HepG2 (cell line): ENCODE results near the gene EHD1. TPM values are rescaled to one million over a fixed set of nuclear protein-coding genes. Genes with fewer than 3 reads are reported as not detected.
A peak's percentile ranks its signal among the peaks of the same experiment; 100 is the strongest.

ENCODE experiments used
- ATF2 ChIP-seq: sonication (generic); formaldehyde crosslinking; IDR thresholded peaks from 2 replicates; pipeline ENCODE4 v1.4.0; 2020; ENCODE audit warnings: missing genetic modification reagents
- ERF ChIP-seq: IDR thresholded peaks from 2 replicates; pipeline ENCODE4 v1.6.1; 2018; ENCODE audit warnings: missing biosample characterization, missing genetic modification reagents
- FOXK2 ChIP-seq: fragments of 450-650 bp; IDR thresholded peaks from 2 replicates; pipeline ENCODE4 v1.6.1; 2016
- MTA3 ChIP-seq: sonication (generic); formaldehyde crosslinking; IDR thresholded peaks from 2 replicates; pipeline ENCODE4 v1.4.0; 2020; ENCODE audit warnings: missing genetic modification reagents
- MXD4 ChIP-seq: IDR thresholded peaks from 2 replicates; pipeline ENCODE4 v1.6.1; 2016; ENCODE audit warnings: mild to moderate bottlenecking, missing biosample characterization, missing genetic modification reagents
- NFIB ChIP-seq: sonication (generic); formaldehyde crosslinking; IDR thresholded peaks from 2 replicates; pipeline ENCODE4 v1.9.0; 2021; ENCODE audit warnings: missing genetic modification reagents, mild to moderate bottlenecking, borderline replicate concordance
- NR1H2 ChIP-seq: sonication (generic); formaldehyde crosslinking; IDR thresholded peaks from 2 replicates; pipeline ENCODE4 v1.8.1; 2022; ENCODE audit warnings: low read depth, missing genetic modification reagents, borderline replicate concordance
- PHF20 ChIP-seq: sonication (generic); formaldehyde crosslinking; IDR thresholded peaks from 2 replicates; pipeline ENCODE4 v1.5.0; 2020; ENCODE audit warnings: mild to moderate bottlenecking, missing genetic modification reagents
- REL ChIP-seq: sonication (generic); formaldehyde crosslinking; conservative IDR thresholded peaks from 2 replicates; pipeline ENCODE4 v1.8.0; 2022; ENCODE audit warnings: mild to moderate bottlenecking, missing genetic modification reagents, moderate library complexity
- RFX1 ChIP-seq: fragments of 450-650 bp; IDR thresholded peaks from 2 replicates; pipeline ENCODE4 v1.6.1; 2017
- RFX5 ChIP-seq: IDR thresholded peaks from 2 replicates; pipeline ENCODE4 v1.6.1; 2011; ENCODE audit warnings: low read depth, low read length, improper control_type of control experiment
- SNAPC2 ChIP-seq: sonication (generic); formaldehyde crosslinking; IDR thresholded peaks from 2 replicates; pipeline ENCODE4 v1.8.1; 2022; ENCODE audit warnings: mild to moderate bottlenecking, missing genetic modification reagents
- SNAPC5 ChIP-seq: sonication (generic); formaldehyde crosslinking; IDR thresholded peaks from 2 replicates; pipeline ENCODE4 v1.8.1; 2023; ENCODE audit warnings: mild to moderate bottlenecking, missing genetic modification reagents, borderline replicate concordance
- TAF1 ChIP-seq: sonication (generic); formaldehyde crosslinking; IDR thresholded peaks from 2 replicates; pipeline ENCODE4 v1.4.0; 2020; ENCODE audit warnings: missing genetic modification reagents
- THAP11 ChIP-seq: IDR thresholded peaks from 2 replicates; pipeline ENCODE4 v1.6.1; 2016; ENCODE audit warnings: missing biosample characterization, missing genetic modification reagents
- THAP8 ChIP-seq: sonication (generic); formaldehyde crosslinking; IDR thresholded peaks from 2 replicates; pipeline ENCODE4 v1.5.1; 2020; ENCODE audit warnings: missing genetic modification reagents, mild to moderate bottlenecking, borderline replicate concordance
- WIZ ChIP-seq: sonication (generic); formaldehyde crosslinking; IDR thresholded peaks from 2 replicates; pipeline ENCODE4 v1.5.1; 2020; ENCODE audit warnings: mild to moderate bottlenecking, missing genetic modification reagents
- ZBTB33 ChIP-seq: sonication (generic); formaldehyde crosslinking; IDR thresholded peaks from 2 replicates; pipeline ENCODE4 v1.4.0; 2020; ENCODE audit warnings: missing genetic modification reagents
- ZNF136 ChIP-seq: sonication (generic); formaldehyde crosslinking; IDR thresholded peaks from 2 replicates; pipeline ENCODE4 v1.8.1; 2022; ENCODE audit warnings: low read depth, mild to moderate bottlenecking, moderate library complexity, missing genetic modification reagents
- ZNF597 ChIP-seq: sonication (generic); formaldehyde crosslinking; IDR thresholded peaks from 2 replicates; pipeline ENCODE4 v1.5.0; 2020; ENCODE audit warnings: missing genetic modification reagents
- polyA plus RNA-seq, 8 experiments: library from polyadenylated mRNA; depleted of rRNA in 3 of 8; stranded (reverse) in 7 of 8; unstranded in 1 of 8; fragments of >200 nt; fragmentation: Illumina TruSeq in 4 of 8; extraction: Trizol in 4 of 8; gene quantifications; 2 replicates each; pipeline versions ENCODE4 v1.2.1 to v1.2.3, GENCODE V29; 2011 to 2016; ENCODE audit warnings: low read depth in 4 of 8, missing spikeins in 1 of 8, mixed read lengths in 1 of 8; ENCODE audit not compliant: insufficient read depth in 1 of 8
- total RNA-seq, 5 experiments: library from RNA; depleted of rRNA; stranded (reverse); fragments of >200 nt; fragmentation: Illumina TruSeq; extraction: Trizol; gene quantifications; 2 replicates each; pipeline ENCODE4 v1.2.3, GENCODE V29; 2016; ENCODE audit warnings: low read depth in 1 of 5
- TF ChIP-seq, protein P1 (sequence below): sonication (generic); formaldehyde crosslinking; IDR thresholded peaks from 2 replicates; pipeline ENCODE4 v1.4.0; 2020; ENCODE audit warnings: mild to moderate bottlenecking, missing genetic modification reagents, borderline replicate concordance

EHD1 gene
- total and polyA plus RNA-seq, 2 of the 13 experiments (the other 11 are each of a cell fraction or from before 2014, with no cell fraction given), result 23.6 to 26.6 TPM

- TF ChIP-seq, protein P1, sequence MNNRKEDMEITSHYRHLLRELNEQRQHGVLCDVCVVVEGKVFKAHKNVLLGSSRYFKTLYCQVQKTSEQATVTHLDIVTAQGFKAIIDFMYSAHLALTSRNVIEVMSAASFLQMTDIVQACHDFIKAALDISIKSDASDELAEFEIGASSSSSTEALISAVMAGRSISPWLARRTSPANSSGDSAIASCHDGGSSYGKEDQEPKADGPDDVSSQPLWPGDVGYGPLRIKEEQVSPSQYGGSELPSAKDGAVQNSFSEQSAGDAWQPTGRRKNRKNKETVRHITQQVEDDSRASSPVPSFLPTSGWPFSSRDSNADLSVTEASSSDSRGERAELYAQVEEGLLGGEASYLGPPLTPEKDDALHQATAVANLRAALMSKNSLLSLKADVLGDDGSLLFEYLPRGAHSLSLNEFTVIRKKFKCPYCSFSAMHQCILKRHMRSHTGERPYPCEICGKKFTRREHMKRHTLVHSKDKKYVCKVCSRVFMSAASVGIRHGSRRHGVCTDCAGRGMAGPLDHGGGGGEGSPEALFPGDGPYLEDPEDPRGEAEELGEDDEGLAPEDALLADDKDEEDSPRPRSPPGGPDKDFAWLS (CRISPR knock-in tag), result no peak
- TF ChIP-seq RFX5 (no peak), REL (CRISPR knock-in tag) (no peak), TAF1 (CRISPR knock-in tag) (peak; percentile 88), WIZ (CRISPR knock-in tag) (no peak), NFIB (CRISPR knock-in tag) (0 out of 2 replicates have a peak, but pooled peaks have one; percentile 57), THAP11 (CRISPR knock-in tag) (peak; percentile 92), ATF2 (CRISPR knock-in tag) (peak; percentile 68), MTA3 (CRISPR knock-in tag) (no peak), FOXK2 (no peak), ZNF136 (CRISPR knock-in tag) (no peak), ERF (CRISPR knock-in tag) (peak; percentile 55; the same call in 1 of the 2 replicates), MXD4 (CRISPR knock-in tag) (peak; percentile 76; the same call in 1 of the 2 replicates), NR1H2 (CRISPR knock-in tag) (no peak), PHF20 (peak; percentile 63; the same call in 1 of the 2 replicates), RFX1 (no peak), ZNF597 (CRISPR knock-in tag) (no peak), ZBTB33 (CRISPR knock-in tag) (no peak), THAP8 (CRISPR knock-in tag) (no peak; the same call in 1 of the 2 replicates), SNAPC5 (CRISPR knock-in tag) (no peak), SNAPC2 (CRISPR knock-in tag) (no peak)
These were observed 38.6 kb upstream of the EHD1 start, which contains the start of gene ATG2A (continued) for GRCh38 chr11:64916775-64917662.
